ENCODE data around the gene TMEM248. TPM values are rescaled to one million over a fixed set of nuclear protein-coding genes. Genes with fewer than 3 reads are reported as not detected.
"Not testable (repeated sequence)": the region's sequence is repeated elsewhere in the genome, so short reads cannot be mapped to it uniquely, and the experiment has no call there.

The TMEM248 gene
- total RNA-seq, 1 experiment from 2014 or later, result 142 TPM

DNA sequence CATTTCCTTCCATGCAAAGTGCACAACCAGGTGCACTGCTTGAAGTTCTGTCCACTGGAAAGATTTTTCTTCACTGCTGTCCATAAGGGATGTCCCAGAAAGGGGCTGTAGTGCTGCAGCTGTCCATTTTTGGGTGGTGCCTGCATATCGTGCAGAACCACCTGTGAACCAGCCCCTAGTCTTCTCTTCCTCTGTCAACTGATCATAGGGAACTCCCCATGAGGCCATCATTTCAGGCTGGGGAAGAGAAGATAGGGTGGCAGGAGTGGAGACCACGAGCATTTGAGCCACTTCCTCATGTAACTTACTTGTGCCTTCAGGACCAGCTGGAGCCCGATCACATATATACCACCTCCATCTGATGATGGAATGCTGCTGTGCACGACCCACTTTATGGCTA is 12.4 kb upstream of the TMEM248 start:
- not testable (repeated sequence) for DNase-seq (ENCODE audit: low spot score)

- no peak for DNase-seq (ENCODE audit: low spot score)
These were observed 10.2 kb upstream of the TMEM248 start for GRCh38 chr7:66910789-66911188.

DNA sequence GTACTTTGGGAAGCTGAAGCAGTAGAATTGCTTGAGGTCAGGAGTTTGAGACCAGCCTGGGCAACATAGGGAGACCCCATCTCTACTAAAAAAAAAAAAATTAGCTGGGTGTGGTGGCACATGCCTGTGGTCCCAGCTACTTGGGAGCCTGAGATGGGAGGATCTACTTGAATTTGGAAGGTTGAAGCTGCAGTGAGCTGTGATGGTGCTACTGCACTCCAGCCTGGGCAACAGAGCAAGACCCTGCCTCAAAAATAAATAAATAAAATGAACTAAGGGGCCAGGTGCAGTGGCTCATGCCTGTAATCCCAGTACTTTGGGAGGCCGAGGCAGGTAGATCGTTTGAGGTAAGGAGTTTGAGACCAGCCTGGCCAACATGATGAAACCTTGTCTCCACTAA is 9.8 kb upstream of the TMEM248 start:
- not testable (repeated sequence) for DNase-seq (ENCODE audit: low spot score)

DNA sequence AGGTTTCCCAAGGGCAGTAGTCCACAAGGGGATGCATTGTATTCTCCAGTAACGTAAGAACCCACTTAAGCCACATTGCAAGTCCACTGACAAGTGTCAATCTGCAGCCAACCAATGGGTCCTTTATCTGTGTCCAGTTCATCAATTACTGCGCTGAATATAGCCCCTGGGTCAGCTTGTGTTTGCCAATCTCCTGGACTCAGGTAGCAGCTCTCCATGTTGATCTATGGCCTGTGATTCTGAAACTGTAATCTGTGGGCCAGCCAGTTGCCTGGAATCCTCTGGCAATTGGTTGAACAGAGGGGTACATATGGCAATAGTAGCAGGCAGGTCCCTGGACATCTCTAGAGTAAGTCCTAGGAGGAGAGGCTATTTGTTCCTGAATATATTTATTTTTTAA is 8.8 kb upstream of the TMEM248 start:
- DNase-seq (ENCODE audit: low spot score), result no peak

GRCh38 chr7:66913118-66914037 is 7.6 kb upstream of the TMEM248 start:
- DNase-seq (ENCODE audit: low spot score), result no peak

GRCh38 chr7:66917904-66918303 is 3.1 kb upstream of the TMEM248 start:
- DNase-seq (ENCODE audit: low spot score), result not testable (repeated sequence)

DNA sequence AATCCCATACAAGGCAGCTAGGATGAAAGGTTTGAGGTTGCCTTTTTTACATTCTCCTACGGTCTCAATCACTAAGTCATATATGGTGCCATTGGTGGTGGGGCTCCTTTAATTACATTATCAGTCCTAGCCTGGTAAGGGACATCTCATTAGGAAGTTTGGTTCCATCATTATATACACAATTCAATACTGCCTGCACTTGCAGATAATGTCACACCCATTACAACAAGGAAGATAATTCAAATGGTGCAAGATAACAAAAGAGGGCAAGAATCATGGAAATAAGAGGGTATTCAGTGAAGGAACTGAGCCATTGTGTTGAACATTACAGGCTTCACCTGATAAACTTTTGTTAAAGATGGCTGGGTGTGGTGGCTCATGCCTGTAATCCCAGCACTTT is 1.7 kb upstream of the TMEM248 start:
- no peak for DNase-seq (ENCODE audit: low spot score)

DNA sequence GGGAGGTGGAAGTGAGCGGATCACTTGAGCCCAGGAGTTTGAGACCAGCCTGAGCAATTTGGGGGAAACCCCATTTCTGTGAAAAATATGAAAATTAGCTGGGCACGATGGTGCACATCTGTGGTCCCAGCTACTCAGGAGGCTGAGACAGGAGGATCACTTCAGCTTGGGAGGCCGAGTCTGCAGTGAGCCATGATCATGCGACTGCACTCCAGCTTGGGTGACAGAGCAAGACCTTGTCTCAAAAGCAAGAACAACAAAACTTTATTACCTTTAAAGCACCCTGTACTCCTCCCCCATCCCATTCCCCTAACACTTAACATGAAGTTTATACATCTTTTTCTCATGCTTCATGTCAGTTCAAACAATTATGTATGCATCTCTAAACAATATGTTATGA is 1.3 kb upstream of the TMEM248 start:
- DNase-seq (ENCODE audit: low spot score), result no peak

GRCh38 chr7:66920256-66920655 is 769 bp upstream of the TMEM248 start:
- DNase-seq (ENCODE audit: low spot score), result no peak

- DNase-seq (ENCODE audit: low spot score), result no peak
These were observed 432 bp downstream of the TMEM248 start for GRCh38 chr7:66921396-66921917.

GRCh38 chr7:66921918-66922486 is 977 bp downstream of the TMEM248 start:
- DNase-seq (ENCODE audit: low spot score), result no peak

DNA sequence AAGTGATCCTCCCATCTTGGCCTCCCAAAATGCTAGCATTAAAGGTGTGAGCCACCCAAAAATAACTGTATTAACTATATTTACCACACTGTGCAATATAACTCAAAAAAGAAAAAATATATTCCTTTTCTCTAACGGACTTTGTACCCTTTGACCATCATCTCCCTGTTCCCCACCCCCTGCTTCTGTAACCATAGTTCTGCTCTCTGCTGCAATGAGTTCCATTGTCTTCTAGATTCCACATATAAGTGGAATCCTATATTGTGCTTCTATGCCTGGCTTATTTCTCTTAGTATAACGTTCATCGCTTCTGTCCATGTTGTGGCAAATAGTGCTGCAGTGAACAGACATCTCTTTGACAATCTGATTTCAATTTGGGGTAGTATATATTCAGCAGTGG is 4.2 kb downstream of the TMEM248 start:
- DNase-seq (ENCODE audit: low spot score), result no peak

DNA sequence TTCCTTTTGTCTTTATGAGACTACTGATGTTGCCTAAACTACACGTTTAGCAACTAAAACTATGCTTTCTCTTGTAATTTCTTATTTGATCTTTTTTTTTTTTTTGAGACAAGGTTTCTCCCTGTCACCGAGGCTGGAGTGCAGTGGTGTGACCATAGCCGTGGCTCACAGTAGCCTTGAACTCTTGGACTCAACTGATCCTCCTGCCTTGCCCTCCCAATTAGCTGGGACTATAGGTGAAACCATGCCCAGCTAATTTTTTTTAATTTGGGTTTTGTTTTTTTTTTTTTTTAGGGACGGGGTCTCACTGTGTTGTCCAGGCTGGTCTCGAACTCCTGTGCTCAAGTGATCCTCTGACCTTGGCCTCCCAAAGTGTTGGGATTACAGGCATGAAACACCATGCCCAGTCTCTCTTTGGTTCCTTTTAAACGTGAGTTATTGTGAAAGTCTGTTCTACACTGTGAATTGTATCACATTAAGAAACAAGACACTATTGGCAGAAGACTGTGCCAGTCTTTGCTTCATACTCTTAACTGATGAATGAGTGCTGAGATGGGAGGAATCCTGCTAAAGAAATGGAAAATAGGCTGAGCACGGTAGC is 6.4 kb downstream of the TMEM248 start:
- no peak for DNase-seq (ENCODE audit: low spot score)

DNA sequence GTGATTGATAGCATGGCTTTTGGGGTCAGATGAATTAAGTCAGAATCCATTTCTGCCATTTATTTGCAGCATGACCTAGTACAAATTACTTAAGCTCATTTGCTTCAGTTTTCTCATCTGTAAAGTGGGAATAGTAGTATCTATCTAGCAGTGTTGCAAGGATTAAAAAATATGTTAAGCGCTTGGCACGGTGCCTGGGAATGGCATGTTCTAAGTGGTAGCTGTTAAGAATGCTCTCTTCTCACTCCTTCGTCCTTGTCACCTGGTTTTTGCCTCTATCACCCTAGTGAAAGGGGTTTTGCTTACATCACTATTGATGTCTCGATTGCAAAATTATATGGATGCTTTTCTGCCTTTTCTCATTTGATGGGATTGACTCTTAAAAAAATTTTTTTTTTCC is 7.4 kb downstream of the TMEM248 start:
- DNase-seq (ENCODE audit: low spot score), result no peak

GRCh38 chr7:66929165-66929564 is 8.1 kb downstream of the TMEM248 start:
- no peak for DNase-seq (ENCODE audit: low spot score)

- DNase-seq (ENCODE audit: low spot score), result no peak
These were observed 8.9 kb downstream of the TMEM248 start for GRCh38 chr7:66929935-66930334.

GRCh38 chr7:66930341-66930740 is 9.3 kb downstream of the TMEM248 start:
- no peak for DNase-seq (ENCODE audit: low spot score)

GRCh38 chr7:66933469-66933868 is 12.4 kb downstream of the TMEM248 start:
- no peak for DNase-seq (ENCODE audit: low spot score)

DNA sequence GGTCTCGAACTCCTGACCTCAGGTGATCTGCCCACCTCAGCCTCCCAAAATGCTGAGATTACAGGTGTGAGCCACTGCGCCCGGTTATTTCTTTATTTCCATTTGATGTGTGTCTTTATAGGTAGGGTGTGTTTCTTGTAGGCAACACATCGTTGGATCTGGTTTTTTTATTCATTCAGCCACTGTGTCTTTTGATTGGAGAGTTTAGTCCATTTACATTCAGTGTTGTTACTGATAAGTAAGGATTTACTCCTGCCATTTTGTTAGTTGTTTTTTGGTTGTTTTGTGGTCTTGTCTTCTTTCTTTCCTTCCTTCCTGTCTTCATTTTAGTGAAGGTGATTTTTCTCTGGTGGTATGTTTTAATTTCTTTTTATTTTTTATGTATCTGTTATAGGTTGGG is 16.9 kb downstream of the TMEM248 start:
- DNase-seq (ENCODE audit: low spot score), result no peak

DNA sequence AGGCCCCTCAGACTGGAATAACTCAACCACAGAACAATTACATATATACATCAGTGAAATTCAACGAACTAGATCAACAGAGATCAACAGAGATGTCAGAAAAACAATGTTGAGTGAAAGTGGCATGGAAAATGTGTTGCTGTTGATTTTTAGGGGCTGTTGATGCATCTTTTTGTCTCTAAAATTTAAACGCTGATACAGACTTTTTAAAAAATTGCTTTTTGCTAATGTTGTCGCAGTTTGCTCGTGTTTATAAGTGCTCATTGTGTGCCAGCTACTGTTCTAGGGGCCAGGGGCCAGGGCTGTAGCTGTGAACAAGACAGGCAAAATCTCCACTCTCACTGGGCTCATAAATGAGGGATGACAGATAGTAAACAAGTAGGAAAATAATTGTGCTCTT is 18.3 kb downstream of the TMEM248 start:
- DNase-seq (ENCODE audit: low spot score), result no peak

DNA sequence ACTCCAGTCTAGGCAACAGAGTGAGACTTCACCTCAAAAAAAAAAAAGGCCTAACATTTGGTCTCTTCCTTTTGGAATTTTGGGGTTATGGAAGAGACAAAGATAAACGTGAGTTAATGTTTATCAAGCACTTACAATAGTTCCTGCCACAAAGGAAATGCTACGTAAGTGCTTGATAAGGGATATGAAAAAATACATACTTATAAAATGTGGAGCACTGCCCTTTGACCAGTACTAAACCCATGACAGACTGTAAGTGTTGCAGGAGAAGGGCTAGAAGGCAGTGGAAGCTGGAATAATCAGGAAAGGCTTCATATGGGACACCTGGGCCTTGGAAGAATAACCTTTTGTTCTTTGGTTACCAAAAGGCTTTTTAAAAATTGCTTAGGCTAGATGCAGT is 25.5 kb downstream of the TMEM248 start:
- DNase-seq (ENCODE audit: low spot score), result no peak

GRCh38 chr7:66948480-66949109 is 27.6 kb downstream of the TMEM248 start:
- DNase-seq (ENCODE audit: low spot score), result no peak
